Activated effector memory CD4-positive, alpha-beta T cell treated with anti-CD3 and anti-CD28 coated beads, Interleukin-2, amount 50 U/mL, for 16 hours (primary cell): ENCODE measurements around the gene RGL1.

Experiments used
- DNase-seq: peaks from one replicate; pipeline ENCODE4 v3.0.0-alpha.2; 2020

RGL1 gene

DNA sequence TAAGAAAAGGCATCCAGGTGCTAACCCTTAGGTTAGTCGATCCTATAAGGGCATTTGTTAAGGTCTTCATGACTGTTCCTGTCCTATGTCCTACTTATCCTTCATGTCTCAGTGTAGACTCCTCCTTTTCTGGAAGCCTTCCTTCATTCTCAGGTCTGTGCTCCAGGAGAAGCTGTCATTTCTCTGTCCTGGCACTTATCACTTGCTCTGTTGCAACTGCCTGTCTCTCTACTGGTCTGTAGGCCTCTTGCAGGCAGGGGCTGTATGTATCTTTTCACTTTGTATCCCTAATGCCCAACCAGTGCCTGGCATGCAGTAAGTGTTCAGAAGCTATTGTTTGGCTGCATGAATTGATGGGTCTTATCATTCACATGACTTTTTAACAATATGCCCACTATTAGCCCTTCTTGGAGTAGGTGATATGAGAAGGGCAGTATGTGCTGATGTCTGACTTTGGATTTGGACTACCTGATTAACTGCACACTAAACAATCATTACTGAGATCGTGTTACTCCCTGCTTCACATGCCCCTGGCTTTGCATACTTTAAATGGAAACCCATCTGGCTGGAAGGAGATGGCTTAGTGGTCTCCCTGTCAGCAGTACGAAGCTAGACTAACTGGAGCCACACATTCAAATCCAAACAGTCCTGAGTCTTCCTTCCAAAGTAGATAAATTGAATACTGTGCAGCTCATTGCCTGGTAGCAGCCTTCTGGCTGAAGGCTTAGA is 88.8 kb downstream of the RGL1 start:
- no peak for DNase-seq

DNA sequence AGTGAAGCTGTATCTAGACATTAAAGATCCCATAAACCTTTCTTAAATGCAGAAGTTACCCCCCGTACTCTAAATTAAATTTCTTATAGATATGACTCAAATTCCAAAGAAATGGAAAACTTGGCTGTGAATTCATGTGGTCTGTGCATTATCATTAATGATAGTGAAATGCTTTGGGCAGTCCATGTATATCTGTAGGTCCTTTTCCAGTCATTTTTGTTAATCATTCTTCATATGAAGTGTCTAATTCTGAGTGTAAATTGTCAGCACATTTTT is 89.3 kb downstream of the RGL1 start:
- DNase-seq: no peak

- DNase-seq: no peak
Observed at GRCh38 chr1:183896466-183897048, 91.6 kb downstream of the RGL1 start.

GRCh38 chr1:183898001-183898396 is 93.1 kb downstream of the RGL1 start:
- no peak for DNase-seq

DNA sequence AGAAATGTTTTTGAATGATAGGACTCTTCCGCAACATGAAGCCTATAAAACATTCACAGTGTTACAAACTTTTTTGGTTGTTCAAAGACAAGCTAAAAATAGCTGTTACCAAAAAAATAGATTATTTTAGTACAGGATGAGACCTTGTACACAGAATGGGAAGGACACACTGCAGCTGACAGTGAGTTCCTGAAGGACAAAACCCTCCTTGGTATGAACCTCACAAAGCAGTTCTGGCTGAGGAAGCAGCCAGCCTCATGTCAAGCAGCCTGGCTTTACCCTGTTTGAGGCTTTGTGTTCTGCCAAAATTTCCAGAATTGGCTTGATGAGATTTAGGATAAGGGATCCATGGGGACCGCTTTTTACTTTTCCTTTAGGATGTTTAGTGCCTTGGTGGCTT is 93.7 kb downstream of the RGL1 start:
- no peak for DNase-seq

DNA sequence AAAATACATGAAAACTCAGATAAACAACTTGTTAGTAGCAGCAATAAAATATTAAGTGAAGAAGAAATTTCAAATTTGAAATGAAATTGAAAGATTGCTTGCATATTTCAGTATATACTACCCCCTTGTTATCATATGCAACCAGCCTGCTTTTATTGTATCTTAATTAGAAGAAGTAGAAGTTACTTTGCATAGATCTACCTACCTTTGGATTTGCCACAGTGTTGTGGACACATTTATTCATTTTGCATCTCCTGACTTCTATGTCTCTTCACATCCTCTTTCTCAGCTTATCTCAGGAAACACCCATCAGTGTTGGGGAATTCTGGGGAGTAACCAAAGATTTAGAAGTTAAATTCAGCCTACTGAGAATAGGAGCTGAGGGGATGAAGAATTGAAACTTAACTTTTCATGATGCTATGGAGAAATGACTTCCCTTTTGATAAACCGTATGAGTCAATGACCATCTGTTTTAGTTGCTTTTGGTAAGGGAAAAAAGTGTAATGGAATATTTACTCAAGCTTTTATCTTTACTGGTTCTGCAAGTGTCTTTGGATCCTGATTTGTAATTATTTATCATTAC is 96.9 kb downstream of the RGL1 start:
- DNase-seq: no peak

DNA sequence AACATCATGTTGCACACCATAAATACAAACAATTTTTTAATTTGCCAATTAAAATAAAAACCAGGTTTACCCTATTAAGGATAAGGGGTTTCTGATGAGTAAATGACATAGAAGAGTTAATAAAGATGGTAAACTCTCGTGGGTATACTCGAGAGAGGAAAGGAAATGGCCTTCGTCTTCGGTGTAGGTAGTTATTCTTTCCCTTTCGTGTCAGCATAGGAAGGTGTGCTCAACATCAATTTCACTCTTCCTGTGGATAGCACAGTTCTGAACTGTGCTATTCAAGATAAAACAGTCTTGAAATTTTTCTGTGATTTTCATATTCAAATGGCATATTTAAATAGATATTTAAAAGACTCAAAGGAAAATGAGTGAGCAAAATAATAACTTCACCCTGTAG is 98.2 kb downstream of the RGL1 start:
- DNase-seq: no peak

- DNase-seq: no peak
Observed at GRCh38 chr1:183905508-183906113, 100.7 kb downstream of the RGL1 start.

DNA sequence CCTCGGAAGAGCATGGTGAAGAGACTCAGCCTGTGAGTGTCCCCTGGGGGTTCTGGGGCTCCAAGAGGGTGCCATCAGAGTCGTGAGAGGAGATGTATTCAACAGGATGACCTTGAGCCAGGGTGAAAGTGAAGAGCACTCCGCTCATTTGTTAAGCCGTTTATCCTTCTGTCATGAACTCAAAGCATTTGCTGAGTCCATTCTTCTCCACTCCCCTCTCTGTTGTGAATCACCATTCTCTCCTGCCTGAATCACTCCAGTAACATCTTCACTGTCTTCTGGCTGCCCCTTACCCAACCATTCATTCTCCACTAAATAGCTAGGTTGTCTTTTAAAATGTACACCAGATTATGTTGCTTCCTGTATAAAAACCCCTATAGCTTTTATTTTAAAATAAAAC is 102.2 kb downstream of the RGL1 start:
- no peak for DNase-seq

DNA sequence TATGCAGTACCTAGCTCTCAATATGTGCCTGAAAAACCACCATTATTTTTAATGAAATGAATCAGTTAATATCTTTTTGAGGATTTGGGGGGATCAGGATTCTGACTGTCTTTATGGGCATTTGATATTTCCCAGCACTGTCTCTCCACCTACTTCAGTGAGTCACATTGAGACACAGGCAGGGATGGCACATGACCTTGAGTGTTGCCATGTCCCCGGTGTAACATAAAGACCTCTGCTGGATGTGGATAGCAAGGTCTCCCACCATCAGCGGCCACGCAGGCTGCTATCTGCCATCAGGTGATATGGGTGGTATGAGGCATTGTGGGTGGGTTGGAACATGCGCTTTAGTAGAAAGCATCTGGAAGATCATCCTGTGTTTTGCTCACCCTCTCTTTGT is 103.2 kb downstream of the RGL1 start:
- DNase-seq: no peak

DNA sequence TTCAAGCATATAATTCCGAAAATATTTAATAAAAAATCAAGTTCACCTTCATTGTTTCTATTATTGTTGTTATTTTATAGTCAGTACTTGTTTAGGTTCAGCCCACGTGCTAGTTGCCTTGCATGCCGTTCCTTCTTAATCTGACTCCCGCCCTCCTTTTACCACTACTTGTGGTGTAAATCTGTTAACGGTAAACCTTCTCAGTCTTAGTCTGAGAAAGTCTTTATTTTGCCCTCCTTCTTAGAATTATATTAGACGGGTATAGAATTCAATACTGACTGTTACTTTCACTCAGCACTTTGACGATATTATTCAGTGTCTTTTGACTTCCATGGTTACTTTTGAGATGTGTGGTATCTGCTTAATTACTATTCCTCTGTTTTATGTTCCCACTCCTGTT is 104.8 kb downstream of the RGL1 start:
- DNase-seq: no peak

DNA sequence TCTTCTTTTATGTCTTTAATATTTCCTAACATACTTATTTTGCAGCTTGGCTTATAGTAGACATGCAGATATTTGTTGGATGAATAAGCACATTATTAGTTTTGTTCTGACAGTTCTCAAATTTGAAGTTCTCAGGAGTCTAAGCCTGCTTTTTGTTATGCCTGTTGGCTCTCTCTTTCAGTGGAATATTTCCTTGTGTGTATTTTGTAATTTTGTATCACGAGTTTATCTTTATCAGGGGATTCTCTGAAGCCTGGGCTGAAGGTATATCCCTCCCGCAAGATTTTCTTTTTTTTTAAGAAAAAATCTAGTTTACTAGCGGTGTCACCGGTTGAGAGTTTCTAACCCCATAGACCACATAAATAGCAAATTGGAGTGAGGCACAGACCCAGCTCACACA is 105.9 kb downstream of the RGL1 start:
- no peak for DNase-seq

DNA sequence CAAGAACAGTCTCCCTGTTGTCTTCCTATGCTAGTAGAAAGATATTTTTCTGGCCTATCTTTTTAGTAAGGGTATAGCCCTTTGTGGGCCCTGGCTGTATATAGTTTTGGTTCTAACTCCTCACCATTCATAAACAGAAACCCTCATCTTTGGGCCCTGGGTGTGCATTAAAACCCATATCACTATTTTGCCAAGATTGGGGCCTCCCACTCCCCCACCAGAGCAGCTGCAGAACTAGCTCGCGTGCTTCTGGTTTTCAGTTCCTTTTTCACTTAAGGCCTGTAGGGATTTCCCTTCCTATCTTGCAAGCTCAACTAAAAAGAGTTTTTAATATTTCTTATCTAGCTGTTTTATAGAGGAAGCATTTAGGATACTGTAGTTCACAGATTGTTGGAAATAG is 106.4 kb downstream of the RGL1 start:
- no peak for DNase-seq

DNA sequence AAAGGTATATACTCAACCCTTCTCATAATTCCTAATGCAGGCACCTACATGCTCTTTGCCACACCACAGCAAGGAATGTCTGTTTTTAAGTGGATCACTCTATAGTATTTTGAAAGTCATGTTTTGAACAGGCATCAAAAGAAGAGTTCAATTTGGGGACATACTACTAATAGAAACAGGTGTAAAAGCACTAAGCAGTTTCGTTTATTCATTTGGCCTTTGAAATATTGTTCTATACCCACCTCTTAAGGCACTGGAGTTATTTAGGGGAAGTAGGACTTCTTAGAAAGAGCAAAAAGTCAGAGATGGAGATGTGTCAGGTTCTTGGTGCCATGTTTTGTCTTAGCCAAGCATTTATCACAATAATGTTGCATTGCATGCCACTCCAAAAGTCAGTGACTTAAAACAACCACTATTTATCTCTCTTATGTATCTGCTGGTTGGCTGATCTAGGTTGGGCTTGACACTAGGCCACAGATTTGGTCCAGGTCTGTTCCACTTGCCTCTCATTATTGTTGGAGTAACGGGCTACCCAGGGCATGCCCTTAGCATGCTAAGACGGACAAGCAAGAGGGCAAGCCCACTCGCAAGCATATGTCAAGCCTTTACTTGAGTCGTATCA is 107.5 kb downstream of the RGL1 start:
- DNase-seq: no peak

DNA sequence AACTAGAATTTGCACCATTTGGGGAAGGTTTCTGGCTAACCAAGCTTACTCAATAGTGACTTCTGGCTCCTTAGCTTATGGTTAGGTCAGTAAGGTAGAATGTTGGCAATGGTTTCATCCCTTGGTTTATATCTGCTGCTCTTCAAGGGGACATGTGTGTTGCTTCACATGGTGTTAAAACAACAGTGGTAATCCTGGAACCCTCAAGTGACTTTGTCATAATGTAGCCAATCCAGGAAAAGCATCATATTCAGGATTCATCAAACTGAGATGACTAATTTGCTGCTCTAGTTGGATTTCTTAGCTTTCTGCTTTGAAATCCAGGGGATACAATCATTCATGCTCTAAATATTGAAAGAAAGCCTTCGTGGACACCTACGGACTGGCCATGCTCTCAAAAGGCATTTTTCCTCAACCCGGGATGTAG is 108.7 kb downstream of the RGL1 start:
- DNase-seq: no peak

DNA sequence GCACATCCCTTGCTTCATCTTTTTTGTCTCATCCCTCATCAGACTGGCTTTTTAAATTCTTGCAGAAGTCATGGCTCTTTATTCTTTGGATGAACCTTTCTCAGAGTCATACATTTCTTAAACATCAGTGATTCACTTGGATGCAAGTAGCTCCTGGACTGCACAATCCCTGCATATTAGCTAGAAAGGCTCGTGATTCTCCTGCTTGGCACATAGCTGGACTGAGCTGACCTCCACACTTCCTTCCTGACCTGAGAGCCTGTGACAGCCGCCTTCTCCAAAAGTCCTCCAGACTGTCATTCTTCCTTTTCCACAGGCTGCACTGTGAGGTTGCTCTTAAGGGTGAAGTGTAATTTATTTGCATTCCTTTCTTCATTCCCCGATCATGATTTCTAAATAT is 109.4 kb downstream of the RGL1 start:
- DNase-seq: no peak

GRCh38 chr1:183914891-183915290 is 110.0 kb downstream of the RGL1 start:
- DNase-seq: no peak

- peak; percentile 85 for DNase-seq
Observed at GRCh38 chr1:183915625-183916510, 110.9 kb downstream of the RGL1 start.

GRCh38 chr1:183916574-183916973 is 111.7 kb downstream of the RGL1 start:
- no peak for DNase-seq

DNA sequence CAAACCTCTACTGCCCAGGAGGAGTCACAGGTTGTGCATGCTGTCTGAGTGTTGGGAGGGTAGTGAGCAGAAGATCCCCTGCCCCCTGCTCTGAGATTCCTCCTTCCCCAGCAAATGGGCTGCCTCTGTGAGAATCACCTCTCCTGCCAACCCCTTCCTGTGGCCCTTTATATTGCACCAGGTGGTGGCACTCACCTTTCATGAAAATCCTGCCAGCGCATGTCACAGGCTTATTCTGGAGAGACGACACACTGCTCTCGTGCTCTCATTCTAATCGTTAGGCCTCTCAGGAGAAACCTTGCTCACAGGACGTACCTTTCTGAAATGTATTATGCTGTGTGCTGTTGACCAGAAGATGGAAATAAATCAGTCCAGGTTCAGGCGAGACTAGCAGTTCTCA is 113.7 kb downstream of the RGL1 start:
- DNase-seq: no peak

- DNase-seq: no peak
Observed at GRCh38 chr1:183920651-183921050, 115.7 kb downstream of the RGL1 start.

DNA sequence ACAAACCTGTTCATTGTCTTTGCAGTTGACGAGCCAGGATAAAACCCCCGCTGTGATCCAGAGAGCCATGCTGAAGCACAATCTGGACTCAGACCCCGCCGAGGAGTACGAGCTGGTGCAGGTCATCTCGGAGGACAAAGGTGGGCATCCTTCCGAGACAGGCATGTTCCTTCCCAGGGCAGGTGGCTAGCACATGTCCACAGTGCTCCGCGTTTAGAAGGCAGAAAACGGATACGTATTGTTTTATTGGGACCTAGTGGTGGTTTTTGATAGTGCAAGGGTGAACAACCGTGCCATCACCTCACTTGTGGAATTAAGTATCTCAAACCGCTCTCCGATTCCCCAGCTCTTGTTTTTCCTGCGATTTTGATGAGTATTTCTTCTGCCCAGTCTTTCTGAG is 117.3 kb downstream of the RGL1 start:
- no peak for DNase-seq

GRCh38 chr1:183925947-183926346 is 121.0 kb downstream of the RGL1 start:
- no peak for DNase-seq
